CD4-positive, alpha-beta T cell treated with Interleukin-21 for 1 hour (primary cell): ENCODE measurements around the gene ADAMTS6.
A peak's percentile ranks its signal among the peaks of the same experiment; 100 is the strongest.

Experiments
- DNase-seq: peaks from one replicate; pipeline ENCODE4 v3.0.0-alpha.2; 2020

Gene ADAMTS6

GRCh38 chr5:65141493-65141892, 340.2 kb downstream of the ADAMTS6 start:
- no peak for DNase-seq

- DNase-seq = no peak
These were observed 344.1 kb downstream of the ADAMTS6 start for GRCh38 chr5:65137631-65138030.

GRCh38 chr5:65133477-65134110, 348.1 kb downstream of the ADAMTS6 start:
- no peak for DNase-seq

- DNase-seq = no peak
These were observed 349.3 kb downstream of the ADAMTS6 start for GRCh38 chr5:65132386-65132785.

GRCh38 chr5:65128226-65128625, 353.5 kb downstream of the ADAMTS6 start:
- DNase-seq = no peak

GRCh38 chr5:65127161-65127901, 354.4 kb downstream of the ADAMTS6 start:
- no peak for DNase-seq

GRCh38 chr5:65126542-65127069, 355.1 kb downstream of the ADAMTS6 start:
- no peak for DNase-seq

GRCh38 chr5:65125591-65126541, 355.9 kb downstream of the ADAMTS6 start:
- no peak for DNase-seq

- no peak for DNase-seq
These were observed 359.8 kb downstream of the ADAMTS6 start for GRCh38 chr5:65121880-65122436.

- no peak for DNase-seq
These were observed 361.3 kb downstream of the ADAMTS6 start for GRCh38 chr5:65120371-65120967.

GRCh38 chr5:65117525-65117924, 364.2 kb downstream of the ADAMTS6 start:
- no peak for DNase-seq

- DNase-seq = no peak
These were observed 367.9 kb downstream of the ADAMTS6 start for GRCh38 chr5:65113771-65114170.

- no peak for DNase-seq
These were observed 369.6 kb downstream of the ADAMTS6 start for GRCh38 chr5:65111961-65112658.

- no peak for DNase-seq
These were observed 372.7 kb downstream of the ADAMTS6 start for GRCh38 chr5:65108786-65109743.

GRCh38 chr5:65105301-65105700, 376.4 kb downstream of the ADAMTS6 start:
- no peak for DNase-seq

GRCh38 chr5:65104831-65105230, 376.9 kb downstream of the ADAMTS6 start:
- no peak for DNase-seq

- DNase-seq = no peak
These were observed 377.8 kb downstream of the ADAMTS6 start for GRCh38 chr5:65103756-65104440.

GRCh38 chr5:65102976-65103711, 378.6 kb downstream of the ADAMTS6 start:
- DNase-seq = peak; percentile 69

GRCh38 chr5:65102371-65102975, 379.2 kb downstream of the ADAMTS6 start:
- no peak for DNase-seq
